Measurements from ENCODE around the gene C10orf71. TPM values are rescaled to one million over a fixed set of nuclear protein-coding genes. Genes with fewer than 3 reads are reported as not detected.

The C10orf71 gene
- polyA plus RNA-seq, 2 of the 4 experiments (the other 2 are of a cell fraction), result not detected

DNA sequence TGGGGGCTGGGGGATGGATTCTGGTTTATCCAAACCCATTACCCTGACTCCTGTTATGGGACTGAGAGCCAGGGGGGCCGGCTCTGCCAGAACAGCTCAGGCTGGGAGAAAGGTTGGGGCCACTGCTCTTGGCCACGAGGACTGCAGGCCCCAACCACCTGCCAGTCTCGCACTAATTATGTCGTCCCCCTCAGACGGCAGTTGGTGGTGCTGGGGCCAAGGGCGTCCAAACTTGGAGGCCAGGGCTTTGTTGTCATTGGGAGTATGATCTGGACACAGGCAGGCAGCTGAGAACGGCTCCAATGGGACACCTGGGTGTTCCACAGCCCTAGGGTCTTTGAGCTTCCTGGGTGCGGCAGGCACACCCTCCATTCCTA is 62.2 kb downstream of the C10orf71 start:
- no peaks in the 10 kb centered on the region for H3K4me1 ChIP-seq
- ATAC-seq (no peak), FAIRE-seq (no peak), DNase-seq (ENCODE audit: low read depth in 1 of 2, low spot score in 1 of 2) (no peak)
- H3K27ac ChIP-seq, result no peak overlapping the region
- H3K4me2 ChIP-seq, result no peak overlapping the region
- 37% methylated on average over 6 of the region's 8 CpGs for WGBS (ENCODE audit: missing lambda C conversion rate)
- TF ChIP-seq EHMT2 (IDR thresholded peaks at IDR 0.05; ENCODE audit: low read depth) (no peak), MYC (IDR thresholded peaks at IDR 0.05; ENCODE audit: borderline replicate concordance, low read length) (no peak), KDM1A (IDR thresholded peaks at IDR 0.05; ENCODE audit: low read depth) (no peak), CBX8 (IDR thresholded peaks at IDR 0.05) (no peak), HOXA7 (CRISPR knock-in tag; IDR thresholded peaks at IDR 0.05) (no peak), CHD4 (IDR thresholded peaks at IDR 0.05; ENCODE audit: borderline replicate concordance) (no peak), TP53 (CRISPR knock-in tag; IDR thresholded peaks at IDR 0.05) (no peak), POLR2AphosphoS2 (conservative IDR thresholded peaks at IDR 0.05; ENCODE audit: low read length) (no peak), BHLHE40 (IDR thresholded peaks at IDR 0.05; ENCODE audit: low read depth, low read length) (no peak)
- no peaks in the 10 kb centered on the region for H3K9me3 ChIP-seq
- POLR2A ChIA-PET, result no interaction called here
- no peak overlapping the region for H3K4me3 ChIP-seq
- CTCF ChIA-PET, result interaction anchor here (1.5 kb wide), 1 partner anchor 37 kb away, joined by 3 read pairs; no protein-coding TSS in a partner anchor

DNA sequence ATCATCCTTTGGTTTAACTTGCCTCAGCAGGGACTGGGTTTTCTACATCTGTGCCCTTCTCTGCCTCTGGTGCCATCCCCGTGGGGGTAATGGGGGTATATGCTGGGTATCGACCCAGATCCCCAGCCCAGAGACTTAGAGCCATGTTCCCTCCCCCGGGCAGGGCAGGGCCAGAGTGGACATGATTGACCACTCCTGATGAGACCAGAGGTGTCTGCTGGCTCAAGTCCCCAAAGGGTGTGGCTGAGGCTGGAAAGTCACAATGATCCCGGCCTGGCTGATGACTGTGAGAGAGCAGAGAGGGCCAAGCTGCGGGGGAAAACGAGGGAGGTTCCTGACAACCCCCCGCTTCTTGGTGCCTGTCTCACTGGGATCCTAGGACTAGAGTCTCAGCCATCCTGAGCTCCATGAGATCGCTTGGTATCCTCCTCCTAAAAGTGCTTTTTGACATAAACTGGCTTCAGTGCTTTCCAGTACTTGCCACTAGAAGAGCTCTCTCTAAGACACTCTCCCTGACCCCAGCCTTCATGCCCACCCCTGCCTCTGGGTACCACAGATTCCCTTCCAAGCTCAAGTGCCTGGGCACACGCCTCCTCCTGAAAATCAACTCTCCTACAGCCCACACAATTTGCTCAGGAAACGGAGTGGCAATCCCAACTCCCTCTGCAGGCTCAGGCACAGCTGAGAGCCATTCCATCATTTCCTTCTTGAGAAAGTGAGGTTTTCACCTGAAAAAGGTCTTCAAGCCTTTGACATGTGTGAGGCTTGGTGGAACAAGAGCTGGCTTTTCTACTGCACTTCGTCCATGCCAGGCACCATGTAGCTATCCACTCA is 63.0 kb downstream of the C10orf71 start:
- Histone ChIP-seq H3K4me1 (no peaks in the 10 kb centered on the region), H3K4me2 (no peak overlapping the region), H3K4me3 (no peak overlapping the region), H3K9me3 (no peaks in the 10 kb centered on the region), H3K27ac (no peak overlapping the region; a peak in 1 of 6 replicates)
- DNase-seq (ENCODE audit: low read depth in 1 of 2, low spot score in 1 of 2) (no peak), ATAC-seq (no peak), FAIRE-seq (no peak)
- CTCF ChIA-PET, result no interaction called here
- POLR2A ChIA-PET, result no interaction called here
- no peak for TF ChIP-seq ESRRA (IDR thresholded peaks at IDR 0.05; ENCODE audit: borderline replicate concordance, low read length)
- TF ChIP-seq HOXB13 (CRISPR knock-in tag; IDR thresholded peaks at IDR 0.05; ENCODE audit: low read depth), result no peak
- TF ChIP-seq JUN (IDR thresholded peaks at IDR 0.05), result no peak
- TF ChIP-seq RNF2 (IDR thresholded peaks at IDR 0.05; ENCODE audit: borderline replicate concordance, low read depth), result no peak
- no peak for TF ChIP-seq GATA3 (IDR thresholded peaks at IDR 0.05; ENCODE audit: borderline replicate concordance)
- no peak for TF ChIP-seq BHLHE40 (IDR thresholded peaks at IDR 0.05; ENCODE audit: low read depth, low read length)
- TF ChIP-seq FOXS1 (CRISPR knock-in tag; IDR thresholded peaks at IDR 0.05), result no peak
- TF ChIP-seq KDM1A (IDR thresholded peaks at IDR 0.05; ENCODE audit: low read depth), result no peak
- no peak for TF ChIP-seq TP53 (CRISPR knock-in tag; IDR thresholded peaks at IDR 0.05)
- TF ChIP-seq PHF8 (IDR thresholded peaks at IDR 0.05; ENCODE audit: borderline replicate concordance, low read depth), result no peak
- 23% methylated on average over 6 of the region's 11 CpGs for WGBS (ENCODE audit: missing lambda C conversion rate)

DNA sequence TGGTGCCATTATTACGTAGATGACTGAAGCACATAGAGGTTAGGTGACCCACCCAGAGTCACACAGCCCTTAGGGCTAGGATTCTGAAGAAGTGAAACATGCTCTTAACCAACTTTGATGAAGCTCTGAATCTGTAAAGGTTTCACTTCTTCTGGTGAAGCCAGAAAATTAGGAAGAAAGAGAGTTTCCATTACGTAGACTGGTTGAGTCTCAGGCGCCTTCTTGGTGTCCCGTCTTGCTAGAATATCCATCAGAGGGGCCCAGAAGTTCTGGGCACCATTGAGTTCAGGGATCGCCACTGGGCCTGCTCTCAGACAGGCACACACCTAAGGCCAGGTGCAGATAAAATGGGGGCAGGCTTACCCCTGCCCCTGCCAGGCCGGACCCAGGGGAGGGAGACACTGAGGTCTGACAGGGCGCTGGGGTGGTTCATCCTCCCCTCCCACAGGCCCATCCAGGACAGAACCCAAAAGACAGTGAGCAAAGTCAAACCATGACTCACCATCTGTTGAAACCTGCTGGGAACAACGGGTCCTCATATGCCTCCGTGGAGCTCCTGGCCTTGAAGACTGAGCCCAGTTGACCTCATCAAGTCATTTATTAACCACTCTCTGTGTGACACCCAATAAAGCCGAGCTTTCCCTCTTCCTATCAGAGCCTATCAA is 63.8 kb downstream of the C10orf71 start:
- ChIA-PET POLR2A (no interaction called here), CTCF (no interaction called here)
- Histone ChIP-seq H3K27ac (no peak overlapping the region; a peak in 1 of 6 replicates), H3K9me3 (no peaks in the 10 kb centered on the region), H3K4me3 (no peak overlapping the region), H3K4me1 (no peaks in the 10 kb centered on the region), H3K4me2 (peak overlapping the region; percentile 7; the same call in 1 of the 3 replicates)
- TF ChIP-seq SREBF2 (IDR thresholded peaks at IDR 0.05) (no peak), FOSL2 (IDR thresholded peaks at IDR 0.05) (no peak), FOSL2 (CRISPR knock-in tag; IDR thresholded peaks at IDR 0.05) (peak; percentile 20; the same call in 1 of the 2 replicates)
- ATAC-seq (peak in 1 of 2 experiments; percentile 42; a peak in 2 of 6 replicates), DNase-seq (ENCODE audit: low read depth in 1 of 2, low spot score in 1 of 2) (peak in 1 of 2 experiments; percentile 17), FAIRE-seq (no peak)
- WGBS (ENCODE audit: missing lambda C conversion rate), result 55% methylated on average over 10 of the region's 10 CpGs

Data from A549 (cell line).